ENCODE data around the gene BLACAT1.
"Not testable (repeated sequence)": the region's sequence is repeated elsewhere in the genome, so short reads cannot be mapped to it uniquely, and the experiment has no call there.

Gene BLACAT1

GRCh38 chr1:205483372-205483771, 27.5 kb upstream of the BLACAT1 start:
- DNase-seq = no peak

- DNase-seq = not testable (repeated sequence)
Observed at GRCh38 chr1:205482587-205482986, 26.7 kb upstream of the BLACAT1 start.

GRCh38 chr1:205481629-205482151, 25.8 kb upstream of the BLACAT1 start:
- DNase-seq = peak; percentile 20

- no peak for DNase-seq
Observed at GRCh38 chr1:205481218-205481617, 25.4 kb upstream of the BLACAT1 start.

- peak; percentile 75 for DNase-seq
Observed at GRCh38 chr1:205480349-205480985, 24.6 kb upstream of the BLACAT1 start.

- not testable (repeated sequence) for DNase-seq
Observed at GRCh38 chr1:205478985-205479384, 23.1 kb upstream of the BLACAT1 start.

- no peak for DNase-seq
Observed at GRCh38 chr1:205477759-205478247, 22.0 kb upstream of the BLACAT1 start.

GRCh38 chr1:205477121-205477758, 21.4 kb upstream of the BLACAT1 start:
- DNase-seq = no peak

GRCh38 chr1:205476648-205477047, 20.8 kb upstream of the BLACAT1 start:
- DNase-seq = no peak

- no peak for DNase-seq
Observed at GRCh38 chr1:205475855-205476254, 20.0 kb upstream of the BLACAT1 start.

- no peak for DNase-seq
Observed at GRCh38 chr1:205474571-205474970, 18.7 kb upstream of the BLACAT1 start.

GRCh38 chr1:205473966-205474365, 18.1 kb upstream of the BLACAT1 start:
- no peak for DNase-seq

GRCh38 chr1:205473475-205473874, 17.6 kb upstream of the BLACAT1 start:
- DNase-seq = no peak

- no peak for DNase-seq
Observed at GRCh38 chr1:205472737-205473441, 17.0 kb upstream of the BLACAT1 start.

GRCh38 chr1:205470131-205470530, 14.3 kb upstream of the BLACAT1 start:
- no peak for DNase-seq

GRCh38 chr1:205466595-205467220, 10.9 kb upstream of the BLACAT1 start:
- no peak for DNase-seq

- DNase-seq = no peak
Observed at GRCh38 chr1:205465392-205465791, 9.5 kb upstream of the BLACAT1 start.

GRCh38 chr1:205458777-205459566, 3.1 kb upstream of the BLACAT1 start:
- peak; percentile 24 for DNase-seq

- peak; percentile 4 for DNase-seq
Observed at GRCh38 chr1:205456868-205457745, 1.3 kb upstream of the BLACAT1 start.

GRCh38 chr1:205456383-205456867, 580 bp upstream of the BLACAT1 start:
- no peak for DNase-seq

GRCh38 chr1:205454903-205455335, 926 bp downstream of the BLACAT1 start:
- no peak for DNase-seq
